CD4-positive, alpha-beta T cell treated with Interleukin-1 beta for 1 hour (primary cell): Measurements from ENCODE around the gene TKTL1.
A peak's percentile ranks its signal among the peaks of the same experiment; 100 is the strongest.

Source experiments
- DNase-seq, 2 donors: peaks; one replicate each; pipeline ENCODE4 v3.0.0-alpha.2; 2020 to 2022

The TKTL1 gene

DNA sequence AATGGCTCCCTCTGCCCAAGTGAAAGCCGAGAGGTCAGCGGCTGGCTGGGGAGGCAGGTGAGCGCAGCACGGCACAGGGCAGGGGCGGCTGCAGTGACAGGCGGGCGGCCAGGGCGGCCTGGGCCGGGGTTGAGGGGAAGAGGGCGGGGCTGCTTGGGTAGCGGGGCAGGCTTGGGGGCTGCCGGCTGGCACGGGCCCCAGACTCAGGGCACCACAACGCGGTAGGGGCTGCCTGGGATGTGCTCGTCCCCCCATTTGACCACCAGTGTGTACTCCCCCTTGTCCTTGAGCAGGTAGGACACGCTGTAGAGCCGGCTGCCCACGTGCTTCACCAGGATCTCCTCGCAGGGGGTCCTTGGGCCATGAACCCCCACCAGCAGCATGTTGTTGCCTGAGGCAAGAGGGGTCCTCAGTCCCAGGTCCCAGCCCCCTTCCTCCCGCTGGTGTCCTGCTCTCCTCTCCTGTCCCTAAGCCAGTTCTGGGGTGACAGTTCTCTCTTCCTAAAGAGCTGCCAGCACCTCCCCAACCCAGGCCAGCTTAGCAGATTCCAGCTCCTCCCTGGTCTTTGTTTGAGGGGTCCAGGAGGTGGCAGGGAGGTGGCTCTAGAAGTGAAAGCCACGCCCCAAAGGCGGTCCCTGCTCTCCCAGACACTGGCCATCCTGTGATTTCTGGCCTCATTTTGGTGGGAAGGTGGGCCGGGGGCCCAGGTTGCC lies 53.2 kb downstream of the TKTL1 start:
- no peak for DNase-seq

DNA sequence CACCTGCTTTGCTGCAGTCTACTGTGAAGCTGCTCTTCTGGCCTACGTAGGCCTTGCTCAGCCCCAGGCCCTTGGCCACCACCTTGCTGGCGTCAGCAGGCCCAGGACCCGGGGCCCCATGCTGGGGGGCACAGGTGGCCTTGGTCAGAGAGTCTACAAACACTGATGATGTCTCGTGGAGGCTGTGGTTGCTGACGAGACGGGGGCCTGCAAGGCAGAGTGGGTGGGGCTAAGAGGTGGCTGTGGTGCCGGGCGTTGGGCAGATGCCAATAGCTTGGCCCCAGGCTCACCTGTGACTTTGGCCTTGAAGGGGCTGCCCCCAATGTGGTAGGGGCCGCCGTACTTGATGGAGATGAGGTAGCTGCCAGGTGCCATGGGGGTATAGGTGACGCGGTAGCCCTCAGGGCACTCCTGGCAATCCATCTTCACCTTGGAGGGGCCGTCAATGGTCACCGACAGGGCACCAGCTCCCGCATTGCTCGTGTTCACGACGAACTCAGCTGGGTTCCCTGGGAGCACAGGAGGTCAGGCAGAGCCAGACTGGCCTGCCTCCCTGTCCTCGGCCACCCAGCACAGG lies 53.9 kb downstream of the TKTL1 start:
- DNase-seq = no peak

DNA sequence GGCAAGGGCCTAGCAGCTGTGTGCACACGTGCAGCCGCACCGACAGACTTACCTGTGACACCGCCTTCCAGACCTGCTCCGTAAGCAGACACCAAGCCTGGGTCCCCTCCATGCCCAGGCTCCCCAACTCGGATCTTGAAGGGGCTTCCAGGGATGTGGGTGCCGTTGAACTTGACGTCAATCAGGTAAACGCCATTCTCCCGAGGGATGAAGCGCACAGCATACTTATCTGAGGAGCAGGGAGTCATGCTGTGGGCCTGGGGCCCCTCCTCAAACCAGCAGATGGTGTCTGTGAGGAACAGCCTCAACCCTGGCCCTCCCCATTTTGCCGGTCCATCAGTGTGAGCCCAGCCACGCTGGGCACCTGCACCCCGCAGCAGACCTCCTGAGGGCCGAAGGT lies 54.4 kb downstream of the TKTL1 start:
- no peak for DNase-seq

DNA sequence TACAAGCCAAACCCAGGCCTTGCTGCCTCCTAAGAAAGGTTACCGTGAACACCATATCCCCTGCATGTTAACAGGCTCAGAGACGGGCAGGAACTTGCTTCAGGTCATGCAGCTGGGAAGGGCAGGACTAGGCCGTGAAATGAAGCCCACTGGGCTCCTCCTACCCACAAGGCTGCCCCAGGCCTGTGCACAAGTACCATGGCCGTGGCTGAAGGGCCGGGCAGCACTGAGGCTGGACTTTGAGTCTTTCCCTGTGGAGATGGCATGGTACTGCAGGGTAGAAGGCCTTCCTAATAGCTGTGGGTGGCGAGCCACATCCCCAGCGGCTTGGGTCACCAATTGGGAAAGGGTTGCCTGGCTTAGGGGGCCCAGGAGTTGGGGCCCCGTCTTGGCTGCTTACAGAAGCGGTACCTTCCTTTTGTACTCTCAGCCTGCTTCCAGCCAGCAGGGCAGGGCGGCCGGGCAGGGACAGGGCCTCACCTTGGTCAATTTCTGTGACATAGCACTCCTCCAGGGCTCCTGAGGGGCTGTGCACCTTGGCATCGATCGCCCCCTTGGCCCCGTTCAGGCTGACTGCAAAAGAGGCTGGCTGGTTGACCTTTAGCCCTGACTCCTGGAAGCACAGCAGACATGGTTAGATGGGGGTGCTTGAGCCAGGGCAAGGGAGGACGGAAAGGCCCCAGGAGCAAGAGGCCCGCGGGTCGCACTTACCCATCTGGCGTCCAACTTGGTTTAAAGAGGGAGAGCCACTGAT lies 55.0 kb downstream of the TKTL1 start:
- DNase-seq = no peak

DNA sequence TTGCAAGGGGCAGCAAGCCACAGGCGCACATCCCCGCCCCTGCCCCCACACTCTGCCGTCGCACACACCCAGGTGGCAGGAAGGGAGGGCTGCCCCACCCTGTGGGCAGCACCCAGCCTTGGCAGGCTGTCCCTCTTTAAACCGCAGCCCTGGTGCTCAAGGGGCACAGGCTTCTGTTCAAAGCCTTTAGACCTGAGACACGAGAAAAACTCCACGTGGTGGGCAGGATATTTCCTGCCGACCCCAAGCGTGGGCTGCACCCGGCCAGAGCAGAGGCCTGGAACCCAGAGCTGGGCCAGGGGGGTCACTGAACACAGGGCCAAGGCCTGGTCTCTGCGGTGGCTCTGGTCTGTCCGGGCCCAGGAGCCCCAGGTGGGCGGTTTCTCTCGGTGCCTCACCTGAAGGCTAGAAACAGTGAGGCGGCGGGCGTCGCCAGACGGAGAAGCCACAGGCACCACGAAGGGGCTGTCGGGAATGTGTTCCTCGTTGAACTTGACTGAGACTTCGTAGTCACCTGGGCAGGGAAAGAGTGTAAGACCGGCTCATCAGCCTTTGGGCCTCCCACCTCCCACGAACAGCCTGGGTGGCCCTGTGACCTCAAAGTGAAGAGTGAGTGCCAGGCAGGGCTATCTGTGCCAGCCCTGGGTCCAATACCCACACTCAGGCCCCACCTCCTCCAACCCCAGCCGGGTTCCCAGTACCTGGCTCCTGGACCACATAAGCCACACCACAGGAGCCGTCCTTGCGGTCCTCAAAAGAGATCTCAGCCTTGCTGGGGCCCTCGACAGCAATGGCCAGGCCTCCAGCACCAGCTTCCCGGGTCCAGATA lies 55.8 kb downstream of the TKTL1 start:
- DNase-seq = peak; percentile 65 to 69

DNA sequence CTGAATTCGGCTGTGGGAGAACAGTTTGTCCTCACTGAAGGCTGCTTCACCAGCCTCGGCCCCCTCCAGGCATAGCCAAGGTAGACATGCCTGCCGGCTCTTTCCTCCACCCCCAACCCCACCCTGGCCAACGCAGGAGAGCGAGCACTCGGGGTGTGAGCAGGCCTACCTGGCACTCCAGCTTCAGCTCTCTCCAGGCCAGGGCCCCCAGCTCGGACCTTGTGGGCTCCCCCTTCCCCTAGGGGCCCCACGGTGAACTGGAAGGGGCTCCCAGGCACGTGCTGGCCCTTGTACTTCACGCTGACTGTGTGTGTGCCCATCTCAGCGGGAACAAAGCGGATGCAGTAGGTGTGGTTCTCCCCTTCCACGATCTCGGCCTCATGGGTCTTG lies 56.4 kb downstream of the TKTL1 start:
- DNase-seq = no peak

DNA sequence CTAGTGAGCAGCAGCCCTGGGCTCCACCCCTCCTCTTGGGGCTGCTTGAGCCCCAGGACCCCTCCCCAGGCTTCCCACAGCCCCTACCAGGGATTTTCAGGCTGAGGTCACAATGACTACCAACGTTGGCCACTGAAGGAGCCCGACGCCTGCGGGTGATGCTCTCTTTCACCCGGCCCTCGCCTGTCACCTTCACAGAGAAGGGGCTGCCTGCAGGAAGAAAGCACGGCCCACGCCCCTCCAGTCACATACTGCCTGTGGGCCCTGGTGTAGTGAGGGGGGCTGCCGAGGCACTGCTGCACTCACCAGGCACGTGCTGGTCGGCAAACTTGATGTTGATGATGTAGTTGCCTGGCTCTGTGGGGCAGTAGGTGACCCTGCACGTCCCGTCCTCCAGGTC lies 56.9 kb downstream of the TKTL1 start:
- DNase-seq = no peak

DNA sequence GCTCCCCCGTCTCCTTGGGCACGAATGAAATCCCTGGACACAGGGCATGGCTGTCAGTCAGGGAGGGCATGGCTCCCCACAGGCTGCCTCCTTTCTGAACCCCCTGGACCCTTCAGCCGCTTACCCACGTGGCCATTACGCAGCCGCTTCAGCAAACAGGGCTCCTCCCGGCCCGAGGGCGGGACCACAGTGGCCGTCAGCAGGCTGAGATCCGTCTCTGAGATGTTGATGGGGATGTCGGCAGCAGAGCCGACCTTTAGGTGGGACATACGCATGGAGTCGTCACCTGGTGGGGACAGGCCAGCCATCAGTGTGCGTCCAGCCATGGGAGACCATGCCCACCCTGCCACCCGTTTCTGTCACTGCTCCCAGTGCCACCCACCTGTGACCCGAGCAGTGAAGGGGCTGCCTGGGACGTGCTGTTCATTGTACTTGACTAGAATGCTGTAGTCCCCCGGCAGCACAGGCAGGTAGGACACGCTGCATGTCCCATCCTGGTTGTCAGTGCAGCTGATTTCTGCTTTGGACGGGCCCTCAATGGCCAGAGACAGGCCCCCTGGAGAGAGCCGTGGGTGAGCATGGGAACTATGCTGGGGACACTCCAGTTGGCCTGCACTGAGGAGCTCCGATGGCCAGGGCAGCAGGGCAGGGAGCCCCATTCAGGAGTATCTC lies 57.7 kb downstream of the TKTL1 start:
- DNase-seq = no peak

DNA sequence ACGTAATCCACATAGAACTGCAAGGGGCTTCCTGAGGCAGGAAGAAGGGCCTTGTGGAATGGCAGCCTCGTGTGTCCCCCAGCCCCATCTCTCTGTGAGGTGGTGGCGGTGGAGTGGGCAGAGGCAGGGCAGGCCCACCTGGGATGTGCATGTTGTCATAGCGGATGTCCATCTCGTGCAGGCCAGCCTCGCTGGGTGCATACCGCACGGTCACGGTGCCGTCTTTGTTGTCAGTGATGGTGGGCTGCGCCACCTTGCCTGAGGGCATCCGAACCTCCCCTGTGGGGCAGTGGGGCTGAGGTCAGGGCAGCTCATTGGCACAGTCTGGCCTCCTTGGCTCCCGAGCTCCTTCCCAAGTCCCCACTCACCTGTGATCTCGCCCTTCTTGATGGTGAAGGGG lies 58.4 kb downstream of the TKTL1 start:
- DNase-seq = no peak

DNA sequence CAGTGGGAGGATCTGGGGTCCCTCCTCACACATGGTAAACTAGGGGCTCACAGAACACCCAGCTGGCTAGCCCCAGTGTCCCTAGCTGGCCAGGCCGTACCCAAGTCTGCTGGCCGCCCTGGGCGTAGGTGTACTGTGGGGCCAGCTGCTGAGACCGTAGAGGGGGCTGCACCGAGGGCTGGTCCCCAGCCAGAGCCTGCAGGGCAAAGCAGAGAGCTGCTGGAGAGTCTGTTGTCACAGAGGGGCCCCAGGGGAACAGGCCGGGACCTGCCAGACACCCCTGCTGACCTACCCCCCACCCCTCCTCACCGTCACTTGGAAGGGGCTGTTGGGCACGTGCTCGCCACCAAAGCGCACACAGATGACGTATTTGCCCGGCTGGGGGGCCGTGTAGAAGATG lies 58.9 kb downstream of the TKTL1 start:
- no peak for DNase-seq

DNA sequence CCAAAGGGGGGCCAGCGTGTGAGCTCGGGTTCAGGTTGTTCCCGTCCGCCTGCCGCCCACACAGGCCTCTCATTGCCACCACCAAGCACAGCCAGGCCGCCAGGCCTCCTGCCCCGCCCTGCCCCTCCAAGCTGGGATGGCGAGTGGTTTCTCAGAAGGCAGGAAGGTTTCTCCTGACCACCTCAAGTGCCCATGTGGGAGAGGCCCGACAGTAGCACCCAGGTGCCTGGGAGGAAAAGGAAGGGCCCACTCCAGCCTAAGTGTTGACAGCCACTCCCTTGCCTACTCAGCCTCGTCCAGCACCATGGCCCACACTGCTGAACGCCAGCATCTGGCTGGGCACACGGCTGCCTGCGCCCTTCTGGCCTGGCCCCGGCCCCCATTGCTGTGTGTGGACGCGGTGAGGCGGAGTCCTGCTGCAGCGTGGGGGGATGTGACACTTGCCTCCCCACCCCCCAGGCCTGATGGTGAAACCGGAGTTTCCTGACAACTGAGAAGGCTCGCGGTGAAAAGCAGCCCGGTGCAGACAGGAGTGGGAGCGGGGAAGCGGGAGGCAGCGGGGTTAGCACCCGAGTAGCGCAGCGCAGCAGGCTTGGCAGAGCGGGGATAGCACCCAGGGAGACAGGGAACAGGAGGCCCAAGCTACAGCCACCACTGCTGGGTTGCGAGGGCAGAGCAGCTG lies 59.6 kb downstream of the TKTL1 start:
- DNase-seq = no peak

DNA sequence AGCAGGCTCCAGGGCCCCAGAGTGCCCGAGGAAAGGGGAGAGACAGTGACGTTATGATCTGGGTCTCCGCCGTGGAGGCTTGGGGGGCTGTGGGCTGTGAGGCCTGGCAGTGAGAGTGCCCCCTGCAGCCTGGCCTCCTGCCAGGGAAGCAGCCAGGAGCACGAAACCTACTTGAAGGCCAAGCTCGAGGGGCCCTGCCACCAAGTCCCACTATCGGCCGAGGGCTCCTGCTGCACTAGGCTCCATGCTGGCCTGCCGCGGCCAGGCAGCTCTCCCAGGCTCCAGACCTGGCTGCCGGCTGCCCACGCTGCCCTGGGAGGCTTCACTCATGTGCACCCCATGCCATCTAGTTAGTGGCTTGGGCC lies 60.2 kb downstream of the TKTL1 start:
- DNase-seq = no peak

DNA sequence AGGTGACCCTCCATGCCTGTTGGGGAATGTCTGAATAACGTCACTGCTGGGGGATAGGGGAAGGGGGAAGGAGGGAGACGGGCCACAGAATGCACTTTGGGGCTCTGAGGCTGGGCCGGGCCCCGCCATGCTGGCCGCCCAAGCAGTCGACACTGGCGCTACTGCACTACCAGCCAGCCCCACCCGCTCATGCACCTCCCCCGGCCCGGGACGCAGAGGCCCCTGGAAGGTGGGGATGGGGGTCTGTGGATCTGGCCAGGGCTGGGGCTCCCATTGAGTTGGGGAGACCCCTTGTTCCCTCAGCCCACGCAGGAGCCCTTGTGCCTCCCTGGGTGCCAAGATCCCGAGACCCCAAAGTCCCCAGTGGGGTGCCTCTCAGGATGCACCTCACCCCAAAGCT lies 61.0 kb downstream of the TKTL1 start:
- DNase-seq = no peak

DNA sequence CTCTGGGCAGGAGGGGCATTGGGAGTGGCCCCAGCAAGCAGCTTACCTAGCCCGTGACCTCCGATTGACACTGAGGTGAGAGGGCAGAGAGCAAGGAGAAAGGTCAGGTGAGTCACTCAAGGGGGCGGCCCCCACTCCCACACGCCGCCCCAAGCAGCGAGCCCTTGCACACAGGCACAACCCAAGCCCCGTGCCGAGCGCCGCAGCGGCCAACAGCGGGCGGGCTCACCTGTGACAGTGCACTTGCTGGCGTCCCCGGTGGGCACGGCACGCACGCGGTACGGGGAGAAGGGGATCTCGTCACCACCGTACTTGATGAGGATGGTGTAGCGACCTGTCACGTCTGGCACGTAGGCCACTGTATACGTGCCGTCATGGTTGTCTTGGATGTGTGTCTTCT lies 61.6 kb downstream of the TKTL1 start:
- DNase-seq = no peak

DNA sequence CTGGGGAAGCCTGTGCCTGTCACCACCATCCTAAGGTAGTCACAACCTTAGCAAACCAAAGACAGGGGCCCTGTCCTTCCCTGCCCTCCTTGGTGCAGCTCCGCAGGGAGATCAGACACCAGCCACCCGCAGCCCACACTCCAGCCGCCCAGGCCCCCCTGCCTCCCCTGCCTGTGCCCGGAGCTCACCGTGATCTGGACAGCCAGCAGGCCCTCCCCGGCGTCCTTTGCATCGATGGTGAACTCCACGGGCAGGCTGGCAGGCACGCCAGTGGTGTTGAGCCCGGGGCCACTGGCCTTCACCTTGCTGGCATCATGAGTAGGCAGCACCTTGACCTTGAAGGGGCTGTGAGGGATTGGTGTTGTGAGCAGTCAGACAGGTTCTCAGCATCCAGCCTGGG lies 62.4 kb downstream of the TKTL1 start:
- no peak for DNase-seq

DNA sequence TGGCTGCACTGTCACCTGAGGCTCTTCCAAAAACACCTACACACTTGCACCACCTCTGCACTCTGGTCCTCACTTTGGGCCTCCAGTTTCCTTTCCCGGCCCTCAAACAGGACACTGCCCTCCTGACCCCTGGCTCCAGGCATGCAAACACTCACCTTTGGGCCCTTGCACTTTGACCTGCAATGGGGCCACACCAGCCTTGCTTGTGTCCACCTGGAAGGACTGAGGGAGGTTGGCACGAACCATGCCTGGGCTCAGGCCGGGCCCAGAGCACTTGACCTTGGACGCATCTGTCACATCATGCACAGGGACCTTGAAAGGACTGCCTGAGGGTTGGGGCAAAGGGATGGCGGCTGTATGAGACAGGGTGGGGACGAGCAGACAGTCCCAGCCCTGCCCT lies 63.2 kb downstream of the TKTL1 start:
- no peak for DNase-seq

DNA sequence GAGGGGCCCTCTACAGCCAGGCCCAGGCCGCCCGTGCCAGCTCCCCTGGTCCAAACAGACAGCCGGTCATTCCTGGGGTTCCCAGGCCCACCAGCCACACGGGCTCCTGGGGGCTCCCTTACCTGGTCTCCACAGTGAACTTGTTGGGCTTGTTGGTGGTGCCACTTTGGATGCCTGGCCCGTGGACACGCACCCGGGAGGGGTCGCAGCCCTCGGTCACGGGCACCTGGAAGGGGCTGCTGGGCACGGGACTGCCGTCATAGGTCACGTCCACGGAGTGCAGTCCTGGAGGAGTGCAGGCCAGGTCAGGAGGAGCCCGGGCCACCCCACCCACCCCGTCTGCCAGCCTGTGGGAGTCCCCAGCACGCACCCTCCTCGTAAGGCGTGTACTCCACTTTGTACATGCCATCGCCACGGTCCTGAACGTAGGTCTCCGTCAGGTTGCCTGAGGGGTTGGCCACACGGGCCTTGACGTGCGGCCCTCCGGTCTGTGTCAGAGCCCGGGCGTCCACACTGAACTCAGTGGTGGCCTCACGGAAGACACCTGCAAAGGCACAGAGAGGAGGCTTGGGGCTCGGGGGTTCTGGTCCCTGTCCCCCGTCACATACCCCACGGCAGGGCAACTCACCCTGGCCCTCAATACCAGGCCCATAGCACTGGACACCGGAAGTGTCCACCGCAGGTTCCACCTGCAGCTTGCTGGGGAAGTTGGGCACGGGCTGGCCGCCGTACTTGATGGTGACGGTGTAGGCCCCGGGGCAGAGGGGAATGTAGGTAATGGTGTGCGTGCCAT lies 64.0 kb downstream of the TKTL1 start:
- DNase-seq = no peak

DNA sequence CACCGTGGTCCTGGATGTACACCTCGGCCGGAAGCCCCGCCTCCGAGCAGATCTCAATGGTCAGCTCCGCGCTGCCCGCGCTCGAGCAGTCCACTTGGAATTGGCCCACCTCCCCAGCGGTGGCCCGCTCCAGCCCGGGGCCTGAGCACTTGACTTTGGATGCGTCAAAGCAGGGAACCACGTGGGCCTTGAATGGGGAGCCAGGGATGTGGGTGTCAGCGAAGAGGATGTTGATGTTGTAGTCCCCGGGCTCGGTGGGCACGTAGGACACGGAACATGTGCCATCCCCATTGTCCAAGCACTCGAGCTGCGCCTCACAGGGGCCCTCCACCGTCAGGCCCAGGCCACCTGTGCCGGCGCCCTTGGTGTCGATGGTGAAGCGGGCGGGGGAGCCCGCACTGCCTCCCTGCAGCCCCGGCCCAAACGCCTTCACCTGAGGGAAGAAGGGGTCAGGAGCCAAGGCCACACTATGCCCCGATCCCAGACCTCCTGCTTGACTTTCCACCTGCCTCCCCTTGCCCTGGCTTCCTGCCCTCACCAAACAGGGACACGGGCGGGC lies 64.6 kb downstream of the TKTL1 start:
- DNase-seq = no peak

DNA sequence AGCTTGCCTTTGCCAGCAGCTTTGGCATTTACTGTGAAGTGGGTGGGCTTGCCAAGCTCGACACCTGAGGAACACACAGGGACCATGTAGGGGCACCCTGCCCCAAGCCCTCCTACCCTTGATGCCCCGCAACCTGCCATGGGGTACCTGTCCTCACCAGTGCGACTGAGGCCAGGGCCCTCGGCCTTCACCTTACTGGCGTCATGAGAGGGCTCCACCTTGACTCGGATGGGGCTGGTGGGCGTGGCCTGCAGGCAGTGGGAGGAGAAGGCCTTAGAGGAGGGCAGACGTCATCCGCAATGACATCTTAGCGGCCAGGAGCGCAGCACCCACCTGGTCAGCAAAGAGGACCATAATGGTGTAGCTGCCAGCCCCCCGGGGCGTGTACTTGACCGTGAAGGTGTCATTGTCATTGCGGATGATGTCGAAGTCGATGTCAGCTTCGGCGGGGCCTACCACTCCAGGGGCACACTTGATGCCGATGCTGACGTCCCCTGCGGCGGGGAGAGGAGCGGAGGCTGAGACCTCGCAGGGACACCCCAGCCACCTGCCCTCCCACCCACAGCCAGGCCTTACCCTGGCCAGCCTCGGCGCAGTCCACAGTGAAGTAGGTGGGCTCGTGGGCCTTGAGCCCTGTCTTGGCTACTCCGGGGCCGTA lies 66.6 kb downstream of the TKTL1 start:
- no peak for DNase-seq

DNA sequence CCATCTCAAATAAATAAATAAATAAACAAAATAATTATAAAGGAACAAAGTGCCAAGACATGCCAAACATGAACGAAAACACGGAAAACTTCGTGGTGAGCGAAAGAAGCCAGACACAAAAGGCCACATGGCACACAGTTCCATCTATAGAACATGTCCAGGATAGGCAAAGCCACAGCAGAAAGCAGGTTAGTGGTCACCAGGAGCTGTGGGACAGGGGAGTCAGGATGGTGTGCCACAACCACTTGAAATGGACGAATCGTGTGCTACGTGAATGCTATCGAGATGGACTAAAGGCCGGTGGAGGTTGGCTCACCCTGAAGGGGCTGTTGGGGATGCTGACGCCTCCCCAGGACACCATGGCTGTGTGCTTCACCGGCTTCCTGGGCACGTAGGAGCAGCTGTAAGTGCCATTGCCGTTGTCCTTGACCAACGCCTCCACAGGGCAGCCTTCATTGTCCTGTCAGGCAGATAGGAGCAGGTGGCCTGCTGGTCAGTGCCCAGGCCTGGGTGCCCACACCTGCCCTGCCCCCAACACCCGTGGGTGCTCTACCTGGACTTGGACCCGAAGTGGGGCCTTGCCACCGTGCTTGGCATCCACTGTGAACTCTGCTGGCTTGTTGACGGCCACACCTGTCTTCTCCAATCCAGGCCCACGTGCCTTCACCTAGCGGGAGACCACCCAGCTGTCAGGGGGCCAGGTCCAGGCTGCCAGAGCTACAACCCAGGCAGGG lies 68.3 kb downstream of the TKTL1 start:
- no peak for DNase-seq
